Liver (tissue), 3 donors: ENCODE results near the gene ADGRD1.

ENCODE experiments used
- ATF3 ChIP-seq: IDR thresholded peaks from 2 replicates; pipeline ENCODE4 v1.6.1; 2016; ENCODE audit warnings: antibody characterized with exemption
- CTCF ChIP-seq: fragments of 150-350 bp; IDR thresholded peaks from 2 replicates; pipeline ENCODE4 v1.5.1; 2017; ENCODE audit warnings: improper control_type of control experiment, low read depth, low read length; ENCODE audit not compliant: missing input control
- EGR1 ChIP-seq, 2 donors: IDR thresholded peaks; 2 replicates each; pipeline ENCODE4 v1.6.1; 2016 to 2018; ENCODE audit warnings: antibody characterized with exemption in 2 of 2, low read depth in 2 of 2
- FOXA1 ChIP-seq: IDR thresholded peaks from 2 replicates; pipeline ENCODE4 v1.6.1; 2016; ENCODE audit warnings: antibody characterized with exemption
- GABPA ChIP-seq, 2 donors: IDR thresholded peaks in 1 of 2; conservative IDR thresholded peaks in 1 of 2; 2 replicates each; pipeline ENCODE4 v1.6.1; 2016; ENCODE audit warnings: antibody characterized with exemption in 2 of 2, mild to moderate bottlenecking in 1 of 2, moderate library complexity in 1 of 2
- HNF4G ChIP-seq: IDR thresholded peaks from 2 replicates; pipeline ENCODE4 v1.6.1; 2016; ENCODE audit warnings: antibody characterized with exemption
- JUND ChIP-seq, 2 donors: IDR thresholded peaks; 2 replicates each; pipeline ENCODE4 v1.6.1; 2016; ENCODE audit warnings: antibody characterized with exemption in 2 of 2
- NR2F2 ChIP-seq: IDR thresholded peaks from 2 replicates; pipeline ENCODE4 v1.6.1; 2016; ENCODE audit warnings: antibody characterized with exemption
- RAD21 ChIP-seq, 2 donors: IDR thresholded peaks; 2 replicates each; pipeline ENCODE4 v1.6.1; 2016; ENCODE audit warnings: antibody characterized with exemption in 2 of 2, mild to moderate bottlenecking in 2 of 2
- REST ChIP-seq: IDR thresholded peaks from 2 replicates; pipeline ENCODE4 v1.6.1; 2016; ENCODE audit warnings: antibody characterized with exemption, mild to moderate bottlenecking
- TAF1 ChIP-seq: conservative IDR thresholded peaks from 2 replicates; pipeline ENCODE4 v1.6.1; 2016; ENCODE audit warnings: antibody characterized with exemption, mild to moderate bottlenecking
- donor health status: healthy.
- donor health status: healthy.

GRCh38 chr12:131130311-131130911 is 176.7 kb downstream of the ADGRD1 start:
- TF ChIP-seq RAD21 (IDR thresholded peaks at IDR 0.05) (no peak), CTCF (no peak), FOXA1 (no peak), EGR1 (IDR thresholded peaks at IDR 0.05; ENCODE audit: low read depth in 2 of 2) (no peak), JUND (IDR thresholded peaks at IDR 0.05) (no peak), TAF1 (no peak), NR2F2 (no peak), HNF4G (no peak), REST (no peak), GABPA (IDR thresholded peaks at IDR 0.05 in 1 of 2, conservative IDR thresholded peaks at IDR 0.05 in 1 of 2) (no peak), ATF3 (no peak)
